GM23248 (cell line): ENCODE data around the gene TBX19.

Experiments
- EZH2 ChIP-seq: fragments of 200-600 bp; sonication (generic); IDR thresholded peaks from 2 replicates; pipeline ENCODE4 v1.6.1; 2018; ENCODE audit warnings: antibody characterized with exemption, mild to moderate bottlenecking; ENCODE audit not compliant: insufficient read depth, poor library complexity, severe bottlenecking
- EZH2phosphoT487 ChIP-seq: fragments of 200-600 bp; sonication (generic); IDR thresholded peaks from 2 replicates; pipeline ENCODE4 v1.6.1; 2018; ENCODE audit warnings: antibody characterized with exemption, moderate library complexity, mild to moderate bottlenecking, low read depth; ENCODE audit not compliant: insufficient read depth

GRCh38 chr1:168362991-168363390 lies 82.3 kb downstream of the TBX19 start:
- TF ChIP-seq EZH2, result no peak
- TF ChIP-seq EZH2phosphoT487, result no peak
